Thoracic aorta (tissue), 2 donors: Measurements from ENCODE around the gene P4HB. TPM values are rescaled to one million over a fixed set of nuclear protein-coding genes. Genes with fewer than 3 reads are reported as not detected.

Experiments used
- ATAC-seq: fragments of 150-250 bp; one replicate; pipeline ENCODE4 v1.8.0; 2017; ENCODE audit warnings: low read depth; ENCODE audit not compliant: insufficient number of reproducible peaks, low FRiP score
- DNase-seq: peaks from one replicate; pipeline ENCODE4 v3.0.0-alpha.2; 2020; ENCODE audit warnings: low spot score
- H3K27ac ChIP-seq, 2 donors: fragments of 200-600 bp; sonication (generic); 1 replicate in 1 of 2; 2 replicates in 1 of 2; pipeline ENCODE4 v1.5.1; 2016; ENCODE audit warnings: mild to moderate bottlenecking in 2 of 2, moderate library complexity in 2 of 2
- H3K27me3 ChIP-seq: fragments of 200-600 bp; sonication (generic); replicated peaks from 2 replicates; pipeline ENCODE4 v1.6.0; 2016; ENCODE audit warnings: mild to moderate bottlenecking; ENCODE audit not compliant: insufficient read depth
- H3K36me3 ChIP-seq: fragments of 200-600 bp; sonication (generic); one replicate; pipeline ENCODE4 v1.5.1; 2016
- H3K4me1 ChIP-seq, 2 donors: fragments of 200-600 bp; sonication (generic); 1 replicate in 1 of 2; 2 replicates in 1 of 2; pipeline versions ENCODE4 v1.5.1 to v1.6.0; 2016; ENCODE audit warnings: low read depth in 2 of 2, mild to moderate bottlenecking in 1 of 2; ENCODE audit not compliant: control insufficient read depth in 1 of 2
- H3K4me3 ChIP-seq: fragments of 200-600 bp; sonication (generic); 2 replicates; pipeline ENCODE4 v1.5.1; 2016; ENCODE audit warnings: mild to moderate bottlenecking
- H3K9me3 ChIP-seq: fragments of 200-600 bp; sonication (generic); 2 replicates; pipeline ENCODE4 v1.5.1; 2016
- CTCF ChIP-seq: fragments of 200-600 bp; sonication (generic); IDR thresholded peaks from one replicate; pipeline ENCODE4 v1.5.1; 2019; ENCODE audit warnings: antibody characterized with exemption
- total RNA-seq, 2 donors: library from RNA; depleted of rRNA; stranded (reverse); fragments of >200 nt; gene quantifications; one replicate each; pipeline versions ENCODE4 v1.1.0 to v1.2.3, GENCODE V29; 2016

The P4HB gene
- total RNA-seq, 2 donors from 2014 or later, result 515 to 655 TPM

GRCh38 chr17:81858170-81858966 is 2.0 kb downstream of the P4HB start:
- Histone ChIP-seq H3K27ac (no peak overlapping the region), H3K4me3 (peak overlapping the region; percentile 77), H3K36me3 (peaks cover 19% of the 10 kb centered on the region), H3K27me3 (no peaks in the 10 kb centered on the region), H3K9me3 (no peaks in the 10 kb centered on the region), H3K4me1 (peaks cover 19 to 39% of the 10 kb centered on the region in 2 donors)
- no peak for ATAC-seq
- no peak for DNase-seq
- TF ChIP-seq CTCF, result no peak

GRCh38 chr17:81854974-81855774 is 5.2 kb downstream of the P4HB start:
- H3K27me3 ChIP-seq, result no peaks in the 10 kb centered on the region
- H3K4me1 ChIP-seq, result peaks cover 12 to 23% of the 10 kb centered on the region in 2 donors
- no peak overlapping the region for H3K27ac ChIP-seq
- no peaks in the 10 kb centered on the region for H3K9me3 ChIP-seq
- H3K4me3 ChIP-seq, result no peak overlapping the region
- DNase-seq, result no peak
- TF ChIP-seq CTCF, result no peak
- ATAC-seq, result no peak
- H3K36me3 ChIP-seq, result peaks cover 41% of the 10 kb centered on the region

- Histone ChIP-seq H3K27ac (no peak overlapping the region), H3K27me3 (no peaks in the 10 kb centered on the region), H3K4me3 (no peak overlapping the region), H3K4me1 (peaks cover 0 to 5% of the 10 kb centered on the region in 2 donors), H3K9me3 (no peaks in the 10 kb centered on the region), H3K36me3 (peaks cover 52% of the 10 kb centered on the region)
- ATAC-seq, result no peak
- DNase-seq, result no peak
- TF ChIP-seq CTCF, result no peak
These were observed 8.1 kb downstream of the P4HB start for GRCh38 chr17:81852237-81852636.

- H3K27me3 ChIP-seq, result no peaks in the 10 kb centered on the region
- no peaks in the 10 kb centered on the region for H3K9me3 ChIP-seq
- DNase-seq (no peak), ATAC-seq (no peak)
- peaks cover 0 to 5% of the 10 kb centered on the region in 2 donors for H3K4me1 ChIP-seq
- H3K27ac ChIP-seq, result no peak overlapping the region
- peaks cover 60% of the 10 kb centered on the region for H3K36me3 ChIP-seq
- no peak overlapping the region for H3K4me3 ChIP-seq
- TF ChIP-seq CTCF, result no peak
These were observed 8.9 kb downstream of the P4HB start for GRCh38 chr17:81851423-81851822.

GRCh38 chr17:81849457-81849856 is 10.9 kb downstream of the P4HB start:
- DNase-seq (no peak), ATAC-seq (no peak)
- no peak overlapping the region for H3K4me3 ChIP-seq
- no peaks in the 10 kb centered on the region for H3K9me3 ChIP-seq
- peaks cover 71% of the 10 kb centered on the region for H3K36me3 ChIP-seq
- H3K4me1 ChIP-seq, result no peaks in the 10 kb centered on the region
- H3K27ac ChIP-seq, result no peak overlapping the region
- no peaks in the 10 kb centered on the region for H3K27me3 ChIP-seq
- no peak for TF ChIP-seq CTCF
